ENCODE data around the gene GAB1. TPM values are rescaled to one million over a fixed set of nuclear protein-coding genes. Genes with fewer than 3 reads are reported as not detected.

Gene GAB1
- total RNA-seq, 1 donor from 2014 or later: 27.2 TPM

DNA sequence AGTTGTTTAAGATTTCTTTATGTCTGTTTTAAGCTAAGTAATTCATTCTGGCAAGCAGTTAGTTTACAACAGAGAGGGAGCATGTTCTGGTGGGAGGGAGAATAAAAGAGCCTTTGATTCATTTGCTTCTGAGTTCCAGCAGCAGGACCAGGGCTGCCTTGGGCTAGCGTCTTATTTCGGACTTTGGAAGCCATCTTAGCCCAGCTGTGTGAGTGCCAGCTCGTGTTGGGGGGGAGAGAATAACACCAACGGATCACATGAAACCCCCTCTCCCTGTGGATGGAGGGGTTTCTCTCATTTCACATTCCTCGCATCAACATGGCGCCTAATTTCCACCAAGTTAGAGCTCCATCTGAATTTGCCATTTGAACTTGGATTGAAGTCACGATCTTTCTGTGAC is 7.4 kb downstream of the GAB1 start:
- Mint-ChIP-seq H3K4me1 (peaks cover 55% of the 10 kb centered on the region), H3K9me3 (no peaks in the 10 kb centered on the region), H3K36me3 (ENCODE audit: low read depth) (peaks cover 5% of the 10 kb centered on the region), H3K27me3 (ENCODE audit: low read depth) (no peaks in the 10 kb centered on the region), H3K4me3 (peak overlapping the region; percentile 67), H3K27ac (ENCODE audit: unreplicated experiment) (peak overlapping the region; percentile 97)
- peak; percentile 16 for DNase-seq (ENCODE audit: low read depth, low spot score)
- TF ChIP-seq, protein P1, sequence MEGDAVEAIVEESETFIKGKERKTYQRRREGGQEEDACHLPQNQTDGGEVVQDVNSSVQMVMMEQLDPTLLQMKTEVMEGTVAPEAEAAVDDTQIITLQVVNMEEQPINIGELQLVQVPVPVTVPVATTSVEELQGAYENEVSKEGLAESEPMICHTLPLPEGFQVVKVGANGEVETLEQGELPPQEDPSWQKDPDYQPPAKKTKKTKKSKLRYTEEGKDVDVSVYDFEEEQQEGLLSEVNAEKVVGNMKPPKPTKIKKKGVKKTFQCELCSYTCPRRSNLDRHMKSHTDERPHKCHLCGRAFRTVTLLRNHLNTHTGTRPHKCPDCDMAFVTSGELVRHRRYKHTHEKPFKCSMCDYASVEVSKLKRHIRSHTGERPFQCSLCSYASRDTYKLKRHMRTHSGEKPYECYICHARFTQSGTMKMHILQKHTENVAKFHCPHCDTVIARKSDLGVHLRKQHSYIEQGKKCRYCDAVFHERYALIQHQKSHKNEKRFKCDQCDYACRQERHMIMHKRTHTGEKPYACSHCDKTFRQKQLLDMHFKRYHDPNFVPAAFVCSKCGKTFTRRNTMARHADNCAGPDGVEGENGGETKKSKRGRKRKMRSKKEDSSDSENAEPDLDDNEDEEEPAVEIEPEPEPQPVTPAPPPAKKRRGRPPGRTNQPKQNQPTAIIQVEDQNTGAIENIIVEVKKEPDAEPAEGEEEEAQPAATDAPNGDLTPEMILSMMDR (conservative IDR thresholded peaks at IDR 0.05): no peak

DNA sequence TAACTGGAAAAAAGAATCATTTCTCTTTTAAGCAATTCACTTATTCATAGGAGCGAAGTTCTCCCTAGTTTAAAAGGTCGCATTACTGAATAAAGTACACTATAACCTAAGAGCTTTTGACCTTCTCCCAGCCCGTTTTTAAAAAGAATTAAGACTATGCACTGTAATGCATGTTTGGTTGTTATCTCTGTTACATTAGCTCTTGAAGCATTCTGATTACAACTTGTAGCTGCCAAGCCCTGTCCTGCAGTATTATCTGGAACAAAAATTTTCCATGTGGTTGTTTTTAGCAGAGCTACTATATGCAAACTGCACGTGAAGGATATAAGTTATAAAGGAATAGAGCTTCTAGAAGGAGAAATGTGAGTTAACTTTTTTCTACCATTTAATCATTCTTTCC is 8.1 kb downstream of the GAB1 start:
- H3K4me3 Mint-ChIP-seq: peak overlapping the region; percentile 67
- TF ChIP-seq, protein P1 (conservative IDR thresholded peaks at IDR 0.05): no peak
- peak overlapping the region; percentile 13 for H3K27ac Mint-ChIP-seq (ENCODE audit: unreplicated experiment)
- no peaks in the 10 kb centered on the region for H3K9me3 Mint-ChIP-seq
- DNase-seq (ENCODE audit: low read depth, low spot score): no peak
- no peaks in the 10 kb centered on the region for H3K27me3 Mint-ChIP-seq (ENCODE audit: low read depth)
- H3K36me3 Mint-ChIP-seq (ENCODE audit: low read depth): peaks cover 5% of the 10 kb centered on the region
- H3K4me1 Mint-ChIP-seq: peaks cover 50% of the 10 kb centered on the region

DNA sequence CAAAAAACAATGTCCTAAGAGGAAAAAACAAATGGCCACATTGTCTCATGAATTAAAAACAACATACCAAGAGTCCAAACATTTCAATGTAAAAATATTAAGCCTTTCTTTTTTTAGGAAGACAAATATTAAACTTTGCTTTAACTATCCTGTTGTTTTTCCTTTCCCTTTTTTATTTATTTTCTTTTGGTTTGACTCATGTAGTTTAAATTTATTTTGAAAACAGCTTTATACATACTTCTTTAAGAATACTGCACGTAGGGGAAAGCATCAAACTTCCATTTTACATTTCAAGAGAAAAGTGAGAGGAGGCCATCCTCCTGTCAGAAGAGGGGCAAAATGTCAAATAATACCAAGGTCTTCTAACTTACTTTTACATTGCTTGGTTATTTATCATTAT is 8.7 kb downstream of the GAB1 start:
- H3K27me3 Mint-ChIP-seq (ENCODE audit: low read depth): no peaks in the 10 kb centered on the region
- no peak overlapping the region for H3K27ac Mint-ChIP-seq (ENCODE audit: unreplicated experiment)
- H3K9me3 Mint-ChIP-seq: no peaks in the 10 kb centered on the region
- peaks cover 50% of the 10 kb centered on the region for H3K4me1 Mint-ChIP-seq
- TF ChIP-seq, protein P1 (conservative IDR thresholded peaks at IDR 0.05): no peak
- peaks cover 5% of the 10 kb centered on the region for H3K36me3 Mint-ChIP-seq (ENCODE audit: low read depth)
- DNase-seq (ENCODE audit: low read depth, low spot score): no peak
- no peak overlapping the region for H3K4me3 Mint-ChIP-seq

DNA sequence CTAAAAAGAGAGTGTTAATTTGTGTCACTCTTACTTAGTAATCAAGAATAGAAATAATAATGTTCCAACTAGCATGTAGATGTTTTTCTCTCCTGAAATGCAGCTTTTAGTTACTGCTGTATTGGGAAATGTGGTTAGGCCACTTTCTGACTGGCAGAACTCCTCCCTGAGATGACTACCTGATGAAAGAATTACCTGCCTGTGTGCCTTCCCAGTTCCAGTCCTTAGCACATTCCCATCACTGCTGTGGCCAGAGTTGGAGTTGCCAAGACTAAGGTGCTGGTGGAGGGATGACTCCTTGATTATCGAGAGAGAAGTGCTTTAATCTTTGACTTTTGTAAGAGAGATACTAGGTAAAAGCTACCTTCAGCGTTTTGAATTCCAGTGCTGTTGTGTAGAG is 9.5 kb downstream of the GAB1 start:
- no peaks in the 10 kb centered on the region for H3K27me3 Mint-ChIP-seq (ENCODE audit: low read depth)
- no peaks in the 10 kb centered on the region for H3K9me3 Mint-ChIP-seq
- TF ChIP-seq, protein P1 (conservative IDR thresholded peaks at IDR 0.05): no peak
- H3K27ac Mint-ChIP-seq (ENCODE audit: unreplicated experiment): no peak overlapping the region
- H3K36me3 Mint-ChIP-seq (ENCODE audit: low read depth): peaks cover 5% of the 10 kb centered on the region
- peaks cover 50% of the 10 kb centered on the region for H3K4me1 Mint-ChIP-seq
- no peak for DNase-seq (ENCODE audit: low read depth, low spot score)
- no peak overlapping the region for H3K4me3 Mint-ChIP-seq

DNA sequence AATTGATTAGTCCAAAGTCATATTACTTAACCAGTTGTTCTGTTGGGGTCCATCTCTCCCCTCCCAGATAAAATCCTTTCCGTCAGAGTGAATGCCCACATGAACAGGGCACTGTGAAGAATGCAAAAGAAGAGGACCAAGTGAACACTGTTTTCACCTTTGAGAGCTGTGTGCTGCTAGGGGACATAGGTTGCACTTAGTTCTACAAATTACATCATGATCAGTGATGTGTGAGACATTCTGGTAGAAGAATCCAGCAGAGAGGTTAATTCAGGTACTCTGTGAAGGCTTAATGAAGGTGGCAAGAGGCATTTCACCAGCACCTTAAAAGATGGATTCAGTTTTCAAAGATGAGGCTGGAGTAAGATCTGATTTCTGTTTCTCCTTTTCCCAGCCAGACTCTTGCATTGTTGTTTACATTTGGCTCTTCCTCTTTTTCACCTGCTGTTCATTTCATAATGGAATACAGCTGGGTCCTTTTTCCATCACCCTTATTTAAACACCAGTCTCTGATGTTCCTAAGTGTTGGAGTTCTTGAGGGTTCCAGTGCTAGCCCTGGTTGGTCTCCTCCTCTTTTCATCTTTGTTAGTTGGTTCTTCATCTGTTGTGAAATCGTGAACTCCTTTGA is 10.9 kb downstream of the GAB1 start:
- Mint-ChIP-seq H3K4me1 (peaks cover 45% of the 10 kb centered on the region), H3K27me3 (ENCODE audit: low read depth) (no peaks in the 10 kb centered on the region), H3K36me3 (ENCODE audit: low read depth) (peaks cover 5% of the 10 kb centered on the region), H3K4me3 (no peak overlapping the region), H3K27ac (ENCODE audit: unreplicated experiment) (no peak overlapping the region), H3K9me3 (no peaks in the 10 kb centered on the region)
- DNase-seq (ENCODE audit: low read depth, low spot score): no peak
- TF ChIP-seq, protein P1 (conservative IDR thresholded peaks at IDR 0.05): no peak

Measured in neural crest cell (in vitro differentiated cells).